HepG2 (cell line): Measurements from ENCODE around the gene EIF4EBP3. TPM values are rescaled to one million over a fixed set of nuclear protein-coding genes. Genes with fewer than 3 reads are reported as not detected.
A peak's percentile ranks its signal among the peaks of the same experiment; 100 is the strongest.

Experiments used
- BORCS8-MEF2B ChIP-seq: sonication (generic); formaldehyde crosslinking; IDR thresholded peaks from 2 replicates; pipeline ENCODE4 v1.8.0; 2022; ENCODE audit warnings: mild to moderate bottlenecking, missing genetic modification reagents
- FOSL2 ChIP-seq: sonication (generic); formaldehyde crosslinking; IDR thresholded peaks from 2 replicates; pipeline ENCODE4 v1.4.0; 2020; ENCODE audit warnings: missing genetic modification reagents
- KAT8 ChIP-seq: IDR thresholded peaks from 2 replicates; pipeline ENCODE4 v1.6.1; 2016; ENCODE audit warnings: missing genetic modification reagents, missing compliant biosample characterization
- KDM4B ChIP-seq: sonication (generic); formaldehyde crosslinking; IDR thresholded peaks from 2 replicates; pipeline ENCODE4 v1.4.0; 2020; ENCODE audit warnings: missing genetic modification reagents
- NAIF1 ChIP-seq: sonication (generic); formaldehyde crosslinking; IDR thresholded peaks from 2 replicates; pipeline ENCODE4 v1.5.0; 2020; ENCODE audit warnings: mild to moderate bottlenecking, missing genetic modification reagents, borderline replicate concordance
- NFE2L2 ChIP-seq: fragments of 150-350 bp; IDR thresholded peaks from 2 replicates; pipeline ENCODE4 v1.6.1; 2014; ENCODE audit warnings: low read length
- NR2F6 ChIP-seq, 2 experiments: IDR thresholded peaks; 2 replicates each; pipeline ENCODE4 v1.6.1; 2016; ENCODE audit warnings: antibody characterized with exemption in 1 of 2, mild to moderate bottlenecking in 1 of 2
- PAWR ChIP-seq: sonication (generic); formaldehyde crosslinking; IDR thresholded peaks from 2 replicates; pipeline ENCODE4 v1.4.0; 2020; ENCODE audit warnings: missing genetic modification reagents, mild to moderate bottlenecking, borderline replicate concordance
- RBAK ChIP-seq: sonication (generic); formaldehyde crosslinking; IDR thresholded peaks from 2 replicates; pipeline ENCODE4 v1.5.1; 2020; ENCODE audit warnings: mild to moderate bottlenecking, missing genetic modification reagents
- RXRA ChIP-seq: sonication (generic); formaldehyde crosslinking; IDR thresholded peaks from 2 replicates; pipeline ENCODE4 v1.5.1; 2020; ENCODE audit warnings: missing genetic modification reagents
- SMARCE1 ChIP-seq: fragments of 450-650 bp; IDR thresholded peaks from 2 replicates; pipeline ENCODE4 v1.6.1; 2017; ENCODE audit warnings: borderline replicate concordance
- THAP11 ChIP-seq: IDR thresholded peaks from 2 replicates; pipeline ENCODE4 v1.6.1; 2016; ENCODE audit warnings: missing biosample characterization, missing genetic modification reagents
- U2AF1 ChIP-seq: fragments of 200-400 bp; formaldehyde crosslinking; optimal IDR thresholded peaks from 2 replicates; pipeline ENCODE3; 2017; ENCODE audit warnings: mild to moderate bottlenecking, low read depth, low read length
- ZFP41 ChIP-seq: sonication (generic); formaldehyde crosslinking; IDR thresholded peaks from 2 replicates; pipeline ENCODE4 v1.4.0; 2020; ENCODE audit warnings: mild to moderate bottlenecking, missing genetic modification reagents, borderline replicate concordance
- ZNF275 ChIP-seq: sonication (generic); formaldehyde crosslinking; IDR thresholded peaks from 2 replicates; pipeline ENCODE4 v1.8.0; 2022; ENCODE audit warnings: missing genetic modification reagents, mild to moderate bottlenecking, inconsistent platforms, borderline replicate concordance
- ZNF501 ChIP-seq: sonication (generic); formaldehyde crosslinking; IDR thresholded peaks from 2 replicates; pipeline ENCODE4 v1.5.1; 2020; ENCODE audit warnings: mild to moderate bottlenecking, moderate library complexity, missing genetic modification reagents
- ZNF572 ChIP-seq: sonication (generic); formaldehyde crosslinking; IDR thresholded peaks from 2 replicates; pipeline ENCODE4 v1.5.1; 2020; ENCODE audit warnings: mild to moderate bottlenecking, missing genetic modification reagents
- ZNF598 ChIP-seq: sonication (generic); formaldehyde crosslinking; IDR thresholded peaks from 2 replicates; pipeline ENCODE4 v1.5.1; 2020; ENCODE audit warnings: mild to moderate bottlenecking, missing genetic modification reagents, borderline replicate concordance
- polyA plus RNA-seq, 8 experiments: library from polyadenylated mRNA; depleted of rRNA in 3 of 8; stranded (reverse) in 7 of 8; unstranded in 1 of 8; fragments of >200 nt; fragmentation: Illumina TruSeq in 4 of 8; extraction: Trizol in 4 of 8; gene quantifications; 2 replicates each; pipeline versions ENCODE4 v1.2.1 to v1.2.3, GENCODE V29; 2011 to 2016; ENCODE audit warnings: low read depth in 4 of 8, missing spikeins in 1 of 8, mixed read lengths in 1 of 8; ENCODE audit not compliant: insufficient read depth in 1 of 8
- total RNA-seq, 5 experiments: library from RNA; depleted of rRNA; stranded (reverse); fragments of >200 nt; fragmentation: Illumina TruSeq; extraction: Trizol; gene quantifications; 2 replicates each; pipeline ENCODE4 v1.2.3, GENCODE V29; 2016; ENCODE audit warnings: low read depth in 1 of 5
- TF ChIP-seq, protein P1 (sequence below): IDR thresholded peaks from 2 replicates; pipeline ENCODE4 v1.4.0; 2020; ENCODE audit warnings: mild to moderate bottlenecking, missing genetic modification reagents
- TF ChIP-seq, protein P2 (sequence below): sonication (generic); formaldehyde crosslinking; IDR thresholded peaks from 2 replicates; pipeline ENCODE4 v1.4.0; 2020; ENCODE audit warnings: missing genetic modification reagents
- TF ChIP-seq, protein P3 (sequence below): sonication (generic); formaldehyde crosslinking; IDR thresholded peaks from 2 replicates; pipeline ENCODE4 v1.4.0; 2020; ENCODE audit warnings: missing genetic modification reagents, borderline replicate concordance

Gene EIF4EBP3
- total and polyA plus RNA-seq, 2 of the 13 experiments (the other 11 are each of a cell fraction or from before 2014, with no cell fraction given), result 0.61 to 1.7 TPM

- TF ChIP-seq, protein P1, sequence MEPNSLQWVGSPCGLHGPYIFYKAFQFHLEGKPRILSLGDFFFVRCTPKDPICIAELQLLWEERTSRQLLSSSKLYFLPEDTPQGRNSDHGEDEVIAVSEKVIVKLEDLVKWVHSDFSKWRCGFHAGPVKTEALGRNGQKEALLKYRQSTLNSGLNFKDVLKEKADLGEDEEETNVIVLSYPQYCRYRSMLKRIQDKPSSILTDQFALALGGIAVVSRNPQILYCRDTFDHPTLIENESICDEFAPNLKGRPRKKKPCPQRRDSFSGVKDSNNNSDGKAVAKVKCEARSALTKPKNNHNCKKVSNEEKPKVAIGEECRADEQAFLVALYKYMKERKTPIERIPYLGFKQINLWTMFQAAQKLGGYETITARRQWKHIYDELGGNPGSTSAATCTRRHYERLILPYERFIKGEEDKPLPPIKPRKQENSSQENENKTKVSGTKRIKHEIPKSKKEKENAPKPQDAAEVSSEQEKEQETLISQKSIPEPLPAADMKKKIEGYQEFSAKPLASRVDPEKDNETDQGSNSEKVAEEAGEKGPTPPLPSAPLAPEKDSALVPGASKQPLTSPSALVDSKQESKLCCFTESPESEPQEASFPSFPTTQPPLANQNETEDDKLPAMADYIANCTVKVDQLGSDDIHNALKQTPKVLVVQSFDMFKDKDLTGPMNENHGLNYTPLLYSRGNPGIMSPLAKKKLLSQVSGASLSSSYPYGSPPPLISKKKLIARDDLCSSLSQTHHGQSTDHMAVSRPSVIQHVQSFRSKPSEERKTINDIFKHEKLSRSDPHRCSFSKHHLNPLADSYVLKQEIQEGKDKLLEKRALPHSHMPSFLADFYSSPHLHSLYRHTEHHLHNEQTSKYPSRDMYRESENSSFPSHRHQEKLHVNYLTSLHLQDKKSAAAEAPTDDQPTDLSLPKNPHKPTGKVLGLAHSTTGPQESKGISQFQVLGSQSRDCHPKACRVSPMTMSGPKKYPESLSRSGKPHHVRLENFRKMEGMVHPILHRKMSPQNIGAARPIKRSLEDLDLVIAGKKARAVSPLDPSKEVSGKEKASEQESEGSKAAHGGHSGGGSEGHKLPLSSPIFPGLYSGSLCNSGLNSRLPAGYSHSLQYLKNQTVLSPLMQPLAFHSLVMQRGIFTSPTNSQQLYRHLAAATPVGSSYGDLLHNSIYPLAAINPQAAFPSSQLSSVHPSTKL, result peak; percentile 53
- TF ChIP-seq ZNF501 (CRISPR knock-in tag) (peak; percentile 44; the same call in 1 of the 2 replicates), KDM4B (CRISPR knock-in tag) (0 out of 2 replicates have a peak, but pooled peaks have one; percentile 39), SMARCE1 (no peak), NFE2L2 (no peak), ZNF275 (CRISPR knock-in tag) (no peak), ZNF598 (CRISPR knock-in tag) (peak; percentile 78; the same call in 1 of the 2 replicates), RXRA (CRISPR knock-in tag) (peak; percentile 35; the same call in 1 of the 2 replicates), PAWR (CRISPR knock-in tag) (no peak), ZNF572 (CRISPR knock-in tag) (no peak), KAT8 (CRISPR knock-in tag) (peak; percentile 56; the same call in 1 of the 2 replicates), U2AF1 (no peak), FOSL2 (CRISPR knock-in tag) (peak; percentile 45), NR2F6 (IDR thresholded peaks at IDR 0.05) (no peak), NR2F6 (CRISPR knock-in tag; IDR thresholded peaks at IDR 0.05) (peak; percentile 56; the same call in 1 of the 2 replicates), THAP11 (peak; percentile 55), RBAK (CRISPR knock-in tag) (no peak), BORCS8-MEF2B (CRISPR knock-in tag) (no peak), ZFP41 (CRISPR knock-in tag) (no peak), NAIF1 (no peak)
- TF ChIP-seq, protein P2, sequence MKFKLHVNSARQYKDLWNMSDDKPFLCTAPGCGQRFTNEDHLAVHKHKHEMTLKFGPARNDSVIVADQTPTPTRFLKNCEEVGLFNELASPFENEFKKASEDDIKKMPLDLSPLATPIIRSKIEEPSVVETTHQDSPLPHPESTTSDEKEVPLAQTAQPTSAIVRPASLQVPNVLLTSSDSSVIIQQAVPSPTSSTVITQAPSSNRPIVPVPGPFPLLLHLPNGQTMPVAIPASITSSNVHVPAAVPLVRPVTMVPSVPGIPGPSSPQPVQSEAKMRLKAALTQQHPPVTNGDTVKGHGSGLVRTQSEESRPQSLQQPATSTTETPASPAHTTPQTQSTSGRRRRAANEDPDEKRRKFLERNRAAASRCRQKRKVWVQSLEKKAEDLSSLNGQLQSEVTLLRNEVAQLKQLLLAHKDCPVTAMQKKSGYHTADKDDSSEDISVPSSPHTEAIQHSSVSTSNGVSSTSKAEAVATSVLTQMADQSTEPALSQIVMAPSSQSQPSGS (CRISPR knock-in tag), result no peak
- TF ChIP-seq, protein P3, sequence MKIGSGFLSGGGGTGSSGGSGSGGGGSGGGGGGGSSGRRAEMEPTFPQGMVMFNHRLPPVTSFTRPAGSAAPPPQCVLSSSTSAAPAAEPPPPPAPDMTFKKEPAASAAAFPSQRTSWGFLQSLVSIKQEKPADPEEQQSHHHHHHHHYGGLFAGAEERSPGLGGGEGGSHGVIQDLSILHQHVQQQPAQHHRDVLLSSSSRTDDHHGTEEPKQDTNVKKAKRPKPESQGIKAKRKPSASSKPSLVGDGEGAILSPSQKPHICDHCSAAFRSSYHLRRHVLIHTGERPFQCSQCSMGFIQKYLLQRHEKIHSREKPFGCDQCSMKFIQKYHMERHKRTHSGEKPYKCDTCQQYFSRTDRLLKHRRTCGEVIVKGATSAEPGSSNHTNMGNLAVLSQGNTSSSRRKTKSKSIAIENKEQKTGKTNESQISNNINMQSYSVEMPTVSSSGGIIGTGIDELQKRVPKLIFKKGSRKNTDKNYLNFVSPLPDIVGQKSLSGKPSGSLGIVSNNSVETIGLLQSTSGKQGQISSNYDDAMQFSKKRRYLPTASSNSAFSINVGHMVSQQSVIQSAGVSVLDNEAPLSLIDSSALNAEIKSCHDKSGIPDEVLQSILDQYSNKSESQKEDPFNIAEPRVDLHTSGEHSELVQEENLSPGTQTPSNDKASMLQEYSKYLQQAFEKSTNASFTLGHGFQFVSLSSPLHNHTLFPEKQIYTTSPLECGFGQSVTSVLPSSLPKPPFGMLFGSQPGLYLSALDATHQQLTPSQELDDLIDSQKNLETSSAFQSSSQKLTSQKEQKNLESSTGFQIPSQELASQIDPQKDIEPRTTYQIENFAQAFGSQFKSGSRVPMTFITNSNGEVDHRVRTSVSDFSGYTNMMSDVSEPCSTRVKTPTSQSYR (CRISPR knock-in tag), result no peak
Observed at GRCh38 chr5:140575309-140575708, 27.8 kb downstream of the EIF4EBP3 start (continued).
